Tibial artery (tissue), 4 donors: Measurements from ENCODE around the gene ST3GAL5.

Experiments used
- DNase-seq, 2 donors: peaks; one replicate each; pipeline ENCODE4 v3.0.0-alpha.2; 2019
- H3K27ac ChIP-seq, 2 donors: fragments of 200-600 bp; sonication (generic) in 1 of 2; 1 replicate in 1 of 2; 2 replicates in 1 of 2; pipeline ENCODE4 v1.5.1; 2018 to 2019; ENCODE audit warnings: mild to moderate bottlenecking in 1 of 2
- H3K27me3 ChIP-seq, 2 donors: fragments of 200-600 bp; sonication (generic) in 1 of 2; one replicate each; pipeline versions ENCODE4 v1.5.1 to v1.6.0; 2016 to 2019
- H3K36me3 ChIP-seq, 3 donors: fragments of 200-600 bp; sonication (generic) in 2 of 3; one replicate each; pipeline ENCODE4 v1.5.1; 2016 to 2019; ENCODE audit warnings: mild to moderate bottlenecking in 2 of 3
- H3K4me1 ChIP-seq, 4 donors: fragments of 200-600 bp; sonication (generic) in 2 of 4; 1 replicate in 3 of 4; 2 replicates in 1 of 4; pipeline ENCODE4 v1.5.1; 2016 to 2019
- H3K4me3 ChIP-seq, 2 donors: fragments of 200-600 bp; sonication (generic) in 1 of 2; 1 replicate in 1 of 2; 2 replicates in 1 of 2; pipeline ENCODE4 v1.5.1; 2018 to 2019; ENCODE audit warnings: mild to moderate bottlenecking in 2 of 2
- H3K9me3 ChIP-seq, 3 donors: fragments of 200-600 bp; sonication (generic) in 1 of 3; one replicate each; pipeline ENCODE4 v1.5.1; 2016 to 2019
- intact Hi-C: fragments of 100-400 bp; cut with DNase I; formaldehyde crosslinking; loops from one replicate; pipeline ENCODE4 v1.15.0; 2023; ENCODE audit warnings: low total_unique reads
- TF ChIP-seq, protein P1 (sequence below), 2 experiments: fragments of 200-600 bp in 1 of 2; fragments of 450-650 bp in 1 of 2; IDR thresholded peaks; one replicate each; pipeline ENCODE4 v1.5.1; 2017 to 2019; ENCODE audit warnings: antibody characterized with exemption in 2 of 2, mild to moderate bottlenecking in 1 of 2, moderate library complexity in 1 of 2

Gene ST3GAL5

DNA sequence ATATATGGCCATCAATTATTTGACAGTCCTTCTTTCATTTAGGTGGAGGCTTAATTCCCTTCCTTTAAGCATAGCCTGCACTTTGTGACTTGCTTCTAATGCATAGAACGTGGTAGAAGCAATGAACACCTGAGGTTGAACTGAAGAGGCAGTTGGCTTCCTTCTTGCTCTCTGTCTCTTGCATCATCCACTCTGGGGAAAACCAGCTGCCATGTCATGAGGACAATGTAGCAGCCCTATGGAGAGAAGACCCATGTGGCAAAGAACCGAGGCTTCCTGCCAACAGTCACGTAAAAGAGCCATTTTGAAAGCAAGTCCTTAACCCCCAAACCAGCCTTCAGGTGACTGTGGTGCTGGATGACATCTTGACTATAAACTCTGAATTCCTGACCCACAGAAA, 88.2 kb downstream of the ST3GAL5 start:
- Histone ChIP-seq H3K4me1 (peaks cover 0 to 27% (median 18%) of the 10 kb centered on the region in 4 donors), H3K36me3 (peaks cover 0 to 24% (median 0%) of the 10 kb centered on the region in 3 donors), H3K9me3 (no peaks in the 10 kb centered on the region), H3K4me3 (no peak overlapping the region), H3K27me3 (no peaks in the 10 kb centered on the region), H3K27ac (no peak overlapping the region)
- peak in 1 of 2 donors; percentile 17 for DNase-seq
- TF ChIP-seq, protein P1, sequence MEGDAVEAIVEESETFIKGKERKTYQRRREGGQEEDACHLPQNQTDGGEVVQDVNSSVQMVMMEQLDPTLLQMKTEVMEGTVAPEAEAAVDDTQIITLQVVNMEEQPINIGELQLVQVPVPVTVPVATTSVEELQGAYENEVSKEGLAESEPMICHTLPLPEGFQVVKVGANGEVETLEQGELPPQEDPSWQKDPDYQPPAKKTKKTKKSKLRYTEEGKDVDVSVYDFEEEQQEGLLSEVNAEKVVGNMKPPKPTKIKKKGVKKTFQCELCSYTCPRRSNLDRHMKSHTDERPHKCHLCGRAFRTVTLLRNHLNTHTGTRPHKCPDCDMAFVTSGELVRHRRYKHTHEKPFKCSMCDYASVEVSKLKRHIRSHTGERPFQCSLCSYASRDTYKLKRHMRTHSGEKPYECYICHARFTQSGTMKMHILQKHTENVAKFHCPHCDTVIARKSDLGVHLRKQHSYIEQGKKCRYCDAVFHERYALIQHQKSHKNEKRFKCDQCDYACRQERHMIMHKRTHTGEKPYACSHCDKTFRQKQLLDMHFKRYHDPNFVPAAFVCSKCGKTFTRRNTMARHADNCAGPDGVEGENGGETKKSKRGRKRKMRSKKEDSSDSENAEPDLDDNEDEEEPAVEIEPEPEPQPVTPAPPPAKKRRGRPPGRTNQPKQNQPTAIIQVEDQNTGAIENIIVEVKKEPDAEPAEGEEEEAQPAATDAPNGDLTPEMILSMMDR (IDR thresholded peaks at IDR 0.05) = no peak
- intact Hi-C loops = no loop called here

DNA sequence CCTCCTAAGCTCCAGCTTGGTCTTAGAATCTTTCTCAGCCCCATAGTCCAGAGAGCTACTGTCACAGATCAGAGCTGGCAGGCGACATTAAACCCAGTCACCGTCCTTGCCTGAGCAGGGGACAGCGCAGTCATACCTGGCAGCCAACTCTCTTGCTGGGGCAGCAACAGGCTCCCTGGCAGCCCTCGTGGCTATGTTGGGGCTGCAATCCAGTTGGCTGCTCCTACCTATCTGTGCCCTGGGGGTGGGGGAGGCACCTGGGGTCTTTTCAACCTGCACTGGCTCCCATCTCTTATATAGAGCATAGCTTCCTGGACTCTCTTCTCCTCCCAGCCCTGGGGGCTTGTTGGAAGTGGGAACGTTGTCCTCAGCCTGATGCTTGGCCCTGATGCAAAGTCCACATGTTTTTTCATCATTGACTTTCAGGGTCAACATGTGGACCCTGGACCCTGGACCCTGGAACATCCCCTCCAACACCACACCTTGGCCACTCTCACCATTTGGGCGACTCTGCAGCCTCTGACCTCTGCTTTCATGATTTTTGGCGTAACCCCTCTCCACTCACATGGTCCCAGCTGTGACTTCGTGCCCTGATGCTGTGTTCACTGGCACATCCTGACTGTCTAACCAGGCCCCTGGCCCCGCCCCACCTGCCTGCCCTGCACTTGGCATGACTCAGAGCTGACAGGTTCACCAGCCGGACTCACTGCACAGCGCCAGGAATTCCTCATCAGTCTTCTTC, 89.4 kb downstream of the ST3GAL5 start:
- Histone ChIP-seq H3K27ac (no peak overlapping the region), H3K27me3 (no peaks in the 10 kb centered on the region), H3K9me3 (no peaks in the 10 kb centered on the region), H3K36me3 (peaks cover 0 to 24% (median 0%) of the 10 kb centered on the region in 3 donors), H3K4me1 (peaks cover 0 to 37% (median 30%) of the 10 kb centered on the region in 4 donors), H3K4me3 (no peak overlapping the region)
- peak in 1 of 2 donors; percentile 19 for DNase-seq
- intact Hi-C loops = loop anchor here (10.0 kb wide), 1 partner anchor 55 kb away; no protein-coding TSS in a partner anchor
- TF ChIP-seq, protein P1 (IDR thresholded peaks at IDR 0.05) = no peak

DNA sequence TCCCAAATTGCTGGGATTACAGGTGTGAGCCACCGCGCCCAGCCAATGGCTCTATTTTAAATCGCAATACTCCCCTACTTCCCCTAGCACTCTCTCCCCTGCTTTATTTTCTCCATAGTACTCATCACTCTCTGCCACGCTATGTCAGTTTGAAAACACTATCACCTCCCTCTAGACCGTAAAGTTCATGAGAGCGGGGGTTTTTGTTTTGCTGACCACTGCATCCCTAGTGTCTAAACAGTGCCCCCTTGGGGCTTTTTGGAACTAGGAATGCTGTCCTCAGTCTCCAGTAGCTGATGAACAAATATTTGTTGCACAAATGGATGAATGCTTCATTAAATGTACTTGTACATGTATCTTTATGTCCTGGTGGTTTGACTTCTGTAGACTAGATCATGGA, 90.9 kb downstream of the ST3GAL5 start:
- no peak overlapping the region for H3K4me3 ChIP-seq
- H3K27me3 ChIP-seq = no peaks in the 10 kb centered on the region
- peaks cover 0 to 24% (median 0%) of the 10 kb centered on the region in 3 donors for H3K36me3 ChIP-seq
- intact Hi-C loops = loop anchor here (10.0 kb wide), 1 partner anchor 53 kb away; no protein-coding TSS in a partner anchor
- H3K4me1 ChIP-seq = peaks cover 0 to 50% (median 45%) of the 10 kb centered on the region in 4 donors
- DNase-seq = peak in 1 of 2 donors; percentile 16
- TF ChIP-seq, protein P1 (IDR thresholded peaks at IDR 0.05) = peak; percentile 27 to 31
- no peaks in the 10 kb centered on the region for H3K9me3 ChIP-seq
- H3K27ac ChIP-seq = peak overlapping the region; percentile 69 to 85

DNA sequence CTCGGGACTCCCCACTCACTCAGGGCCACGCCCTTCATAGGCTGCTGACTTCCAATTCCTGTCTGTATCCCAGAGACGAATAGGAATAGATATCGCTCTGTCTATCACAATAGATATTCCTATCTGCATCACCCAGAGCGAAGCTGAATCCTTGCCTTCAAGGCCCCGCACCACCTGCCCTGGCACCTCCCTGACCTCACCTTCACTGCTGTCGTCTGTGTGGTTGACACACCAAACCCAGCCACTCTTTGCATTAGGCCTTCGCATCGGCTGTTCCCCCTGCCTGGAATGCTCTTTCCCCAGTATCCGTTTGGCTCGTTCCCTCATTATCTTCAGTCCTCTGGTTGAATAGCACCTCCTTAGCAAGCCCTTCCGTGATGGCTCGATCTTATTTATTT, 91.5 kb downstream of the ST3GAL5 start:
- peak overlapping the region; percentile 69 to 85 for H3K27ac ChIP-seq
- DNase-seq = no peak
- intact Hi-C loops = loop anchor here (10.0 kb wide), 1 partner anchor 52 kb away; no protein-coding TSS in a partner anchor

DNA sequence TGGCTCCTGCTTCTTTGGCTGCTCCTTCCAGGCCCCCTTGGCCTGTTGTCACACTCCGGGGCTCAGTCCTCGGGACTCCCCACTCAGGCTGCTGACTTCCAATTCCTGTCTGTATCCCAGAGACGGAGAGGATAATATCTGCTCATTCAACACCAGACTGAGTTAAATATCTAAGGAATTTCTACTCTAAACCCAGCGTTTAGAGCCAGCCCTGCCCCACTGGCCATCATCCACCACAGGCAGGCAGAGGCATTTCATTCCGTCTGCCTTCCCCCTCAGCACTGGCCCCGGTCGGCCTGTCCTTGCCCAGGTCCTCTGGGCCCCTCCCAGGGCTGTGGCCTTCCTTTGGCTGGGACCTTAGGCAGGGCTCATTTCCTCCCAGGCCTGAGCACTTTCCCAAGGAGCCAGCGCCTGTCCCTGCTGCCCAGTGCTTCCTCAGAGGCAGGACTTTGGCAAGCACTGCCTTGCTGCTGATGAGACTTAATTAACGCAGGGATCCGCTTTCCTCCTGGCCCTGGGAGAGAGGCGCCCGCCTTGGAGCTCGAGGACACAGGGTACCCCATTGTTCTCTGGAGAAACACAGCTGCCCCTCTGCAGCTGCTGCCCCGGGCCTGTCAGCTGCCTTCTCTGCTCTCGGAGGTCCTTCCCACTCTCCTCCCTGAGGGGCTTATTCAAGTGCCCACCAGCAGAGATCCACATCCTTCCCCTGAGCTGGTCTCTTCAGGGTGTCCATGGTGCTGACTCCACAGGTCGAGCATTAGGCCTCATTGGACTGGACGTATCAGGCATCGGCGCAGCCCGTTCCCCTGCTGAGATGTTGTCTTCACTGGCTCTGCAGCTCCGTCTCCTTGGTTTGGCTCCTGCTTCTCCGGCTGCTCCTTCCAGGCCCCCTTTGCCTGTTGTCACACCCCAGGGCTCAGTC, 92.2 kb downstream of the ST3GAL5 start:
- intact Hi-C loops = loop anchor here (10.0 kb wide), 1 partner anchor 52 kb away; no protein-coding TSS in a partner anchor
- no peaks in the 10 kb centered on the region for H3K27me3 ChIP-seq
- H3K4me3 ChIP-seq = no peak overlapping the region
- DNase-seq = peak; percentile 45 to 78
- no peaks in the 10 kb centered on the region for H3K9me3 ChIP-seq
- H3K36me3 ChIP-seq = peaks cover 0 to 13% (median 0%) of the 10 kb centered on the region in 3 donors
- H3K4me1 ChIP-seq = peaks cover 0 to 63% (median 58%) of the 10 kb centered on the region in 4 donors
- TF ChIP-seq, protein P1 (IDR thresholded peaks at IDR 0.05) = no peak
- H3K27ac ChIP-seq = peak overlapping the region; percentile 69 to 85

More for the DNA sequence above, 91.5 kb downstream of the ST3GAL5 start:
- TF ChIP-seq, protein P1 (IDR thresholded peaks at IDR 0.05) = no peak
- no peaks in the 10 kb centered on the region for H3K9me3 ChIP-seq
- H3K4me3 ChIP-seq = no peak overlapping the region
- H3K36me3 ChIP-seq = peaks cover 0 to 20% (median 0%) of the 10 kb centered on the region in 3 donors
- H3K27me3 ChIP-seq = no peaks in the 10 kb centered on the region
- H3K4me1 ChIP-seq = peaks cover 0 to 57% (median 51%) of the 10 kb centered on the region in 4 donors
